Trophoblast cell (in vitro differentiated cells and primary cell): ENCODE data around the gene TRAF4.

Experiments used
- DNase-seq, 2 donors: peaks; one replicate each; pipeline ENCODE4 v3.0.0-alpha.2; 2016
- H2AFZ ChIP-seq: 2 replicates; pipeline ENCODE4 v1.6.1; 2013; ENCODE audit warnings: low read length, moderate library complexity, mild to moderate bottlenecking; ENCODE audit not compliant: insufficient read depth, poor library complexity
- H2AK5ac ChIP-seq: 2 replicates; pipeline ENCODE4 v1.6.1; 2013; ENCODE audit warnings: mild to moderate bottlenecking, low read length
- H2BK120ac ChIP-seq: 2 replicates; pipeline ENCODE4 v1.6.1; 2013; ENCODE audit warnings: low read length, mild to moderate bottlenecking, moderate library complexity; ENCODE audit not compliant: insufficient read depth, poor library complexity
- H2BK12ac ChIP-seq: 2 replicates; pipeline ENCODE4 v1.6.1; 2013; ENCODE audit warnings: mild to moderate bottlenecking, low read length, moderate library complexity
- H2BK5ac ChIP-seq: 2 replicates; pipeline ENCODE4 v1.6.1; 2013; ENCODE audit warnings: low read length, low read depth, moderate library complexity, mild to moderate bottlenecking; ENCODE audit not compliant: poor library complexity
- H3K14ac ChIP-seq: 2 replicates; pipeline ENCODE4 v1.6.1; 2013; ENCODE audit warnings: mild to moderate bottlenecking, low read length
- H3K18ac ChIP-seq: 2 replicates; pipeline ENCODE4 v1.6.1; 2013; ENCODE audit warnings: mild to moderate bottlenecking, low read length
- H3K23ac ChIP-seq: 2 replicates; pipeline ENCODE4 v1.6.1; 2013; ENCODE audit warnings: low read length
- H3K27ac ChIP-seq: 2 replicates; pipeline ENCODE4 v1.5.1; 2013; ENCODE audit warnings: low read depth, mild to moderate bottlenecking, inconsistent platforms, low read length, moderate library complexity
- H3K27me3 ChIP-seq: 2 replicates; pipeline ENCODE4 v1.6.1; 2013; ENCODE audit warnings: inconsistent platforms, mild to moderate bottlenecking, low read length, moderate library complexity; ENCODE audit not compliant: insufficient read depth
- H3K36me3 ChIP-seq, 2 experiments: 1 replicate in 1 of 2; 2 replicates in 1 of 2; pipeline ENCODE4 v1.6.1; 2013; ENCODE audit warnings: low read length in 2 of 2, mild to moderate bottlenecking in 2 of 2, moderate library complexity in 1 of 2; ENCODE audit not compliant: insufficient read depth in 2 of 2, control insufficient read depth in 1 of 2
- H3K4ac ChIP-seq: 2 replicates; pipeline ENCODE4 v1.6.1; 2013; ENCODE audit warnings: low read depth, mild to moderate bottlenecking, low read length, moderate library complexity
- H3K4me1 ChIP-seq, 2 experiments: 1 replicate in 1 of 2; 2 replicates in 1 of 2; pipeline ENCODE4 v1.6.1; 2013; ENCODE audit warnings: low read length in 2 of 2, mild to moderate bottlenecking in 2 of 2, moderate library complexity in 1 of 2; ENCODE audit not compliant: insufficient read depth in 2 of 2, control insufficient read depth in 1 of 2
- H3K4me2 ChIP-seq: 2 replicates; pipeline ENCODE4 v1.6.1; 2013; ENCODE audit warnings: inconsistent platforms, mild to moderate bottlenecking, low read length, moderate library complexity
- H3K4me3 ChIP-seq: 2 replicates; pipeline ENCODE4 v1.5.1; 2013; ENCODE audit warnings: mild to moderate bottlenecking, low read depth, low read length, inconsistent platforms
- H3K79me1 ChIP-seq: one replicate; pipeline ENCODE4 v1.6.1; 2013; ENCODE audit warnings: low read length
- H3K79me2 ChIP-seq: 2 replicates; pipeline ENCODE4 v1.6.1; 2013; ENCODE audit warnings: low read length, mild to moderate bottlenecking; ENCODE audit not compliant: control insufficient read depth, insufficient read depth, poor library complexity
- H3K9ac ChIP-seq: 2 replicates; pipeline ENCODE4 v1.6.1; 2013; ENCODE audit warnings: mild to moderate bottlenecking, low read length
- H3K9me3 ChIP-seq: 2 replicates; pipeline ENCODE4 v1.6.1; 2013; ENCODE audit warnings: low read depth, mild to moderate bottlenecking, control low read depth, inconsistent platforms, low read length; ENCODE audit not compliant: insufficient read depth
- H4K12ac ChIP-seq: 2 replicates; pipeline ENCODE4 v1.6.1; 2013; ENCODE audit warnings: low read depth, mild to moderate bottlenecking, low read length, moderate library complexity
- H4K8ac ChIP-seq: 2 replicates; pipeline ENCODE4 v1.6.1; 2013; ENCODE audit warnings: low read depth, mild to moderate bottlenecking, low read length, moderate library complexity
- H4K91ac ChIP-seq: one replicate; pipeline ENCODE4 v1.6.1; 2013; ENCODE audit warnings: low read depth, mild to moderate bottlenecking, low read length, moderate library complexity
- WGBS: extraction: QIAGEN DNeasy Blood & Tissue Kit; methylation state at CpG from one replicate; pipeline ENCODE4 v1.1.7; 2013; ENCODE audit warnings: missing lambda C conversion rate; ENCODE audit not compliant: insufficient read length, insufficient coverage; ENCODE audit errors: extremely low coverage; 5-methylcytosine and 5-hydroxymethylcytosine counted together

TRAF4 gene

DNA sequence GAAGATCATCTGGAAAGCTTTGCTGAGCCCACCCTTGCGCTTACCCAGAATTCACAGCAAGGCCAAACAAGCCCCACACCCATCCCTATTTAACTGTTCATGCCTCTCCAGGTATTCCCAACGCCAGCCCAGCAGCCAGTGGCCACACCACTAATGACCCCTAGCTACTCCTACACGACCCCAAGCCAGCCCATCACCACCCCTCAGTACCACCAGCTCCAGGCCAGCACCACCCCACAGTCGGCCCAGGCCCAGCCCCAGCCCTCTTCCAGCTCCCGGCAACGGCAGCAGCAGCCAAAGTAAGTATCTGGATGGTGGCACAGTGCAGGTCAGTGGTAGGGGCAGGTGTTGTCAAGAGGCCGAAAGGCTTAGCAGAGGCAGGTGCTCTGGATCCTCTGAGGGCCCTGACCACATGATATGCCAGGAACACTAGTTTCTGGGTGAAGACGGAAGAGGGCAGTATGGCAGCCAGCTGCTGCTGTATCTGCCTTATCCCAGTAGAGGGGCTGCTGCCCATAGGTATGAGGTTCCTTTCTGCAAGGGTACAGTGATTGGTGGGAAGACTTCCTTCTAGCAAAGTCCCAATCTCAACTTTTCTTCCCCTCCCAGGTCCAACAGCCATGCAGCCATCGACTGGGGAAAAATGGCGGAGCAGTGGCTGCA is 42.9 kb upstream of the TRAF4 start:
- Histone ChIP-seq H3K4me2 (no peak overlapping the region), H3K9ac (no peak overlapping the region), H4K12ac (no peak overlapping the region), H2BK12ac (no peak overlapping the region), H4K8ac (no peak overlapping the region), H3K4me3 (no peak overlapping the region), H3K79me1 (no peaks in the 10 kb centered on the region), H3K9me3 (peaks cover 2% of the 10 kb centered on the region), H3K23ac (no peak overlapping the region), H3K18ac (no peak overlapping the region), H3K79me2 (no peaks in the 10 kb centered on the region), H3K27ac (no peak overlapping the region), H3K27me3 (no peaks in the 10 kb centered on the region), H3K4ac (no peak overlapping the region), H2AFZ (no peak overlapping the region), H4K91ac (no peak overlapping the region), H2BK120ac (no peak overlapping the region), H2AK5ac (no peak overlapping the region), H3K36me3 (peaks cover 78 to 93% of the 10 kb centered on the region in 2 experiments), H3K4me1 (no peaks in the 10 kb centered on the region), H2BK5ac (no peak overlapping the region), H3K14ac (no peak overlapping the region)
- no peak for DNase-seq
- WGBS, result no CpG with 5 or more reads among the region's 10 CpGs

DNA sequence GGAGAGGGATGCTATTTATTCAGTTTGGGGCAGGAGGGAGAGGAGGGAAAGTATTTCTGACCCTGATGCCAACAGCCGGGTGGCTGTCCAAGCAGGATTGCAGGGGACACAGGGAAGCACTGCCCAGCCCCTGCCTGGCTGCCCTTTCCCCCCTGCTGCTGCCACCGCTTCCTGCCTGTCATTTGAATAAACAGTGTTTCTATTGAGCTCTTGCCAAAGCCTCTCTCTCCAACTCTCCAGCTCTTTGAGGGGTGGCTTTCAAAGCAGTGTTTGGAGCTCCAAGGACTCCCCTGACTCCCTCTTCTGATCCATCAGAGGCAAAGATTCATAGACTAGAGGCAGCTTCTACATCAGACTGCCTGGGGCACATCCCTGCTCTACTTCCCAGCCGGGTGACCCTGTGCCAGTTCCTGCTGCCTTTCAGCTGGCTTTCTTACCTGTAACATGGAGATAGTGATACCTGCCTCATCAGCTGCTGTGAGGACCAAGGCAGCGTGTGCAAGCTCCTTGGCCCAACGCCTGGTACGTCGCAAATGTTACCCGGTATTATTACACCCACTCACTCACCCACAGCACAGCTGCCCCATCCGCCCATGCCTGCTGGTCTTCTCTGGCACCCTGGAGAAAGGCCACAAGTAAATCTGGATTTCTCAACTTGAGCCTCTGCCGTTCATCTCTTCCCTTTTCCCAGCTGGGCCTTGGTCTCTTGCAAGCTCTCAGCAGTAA is 41.6 kb upstream of the TRAF4 start:
- H3K36me3 ChIP-seq, result peaks cover 71 to 86% of the 10 kb centered on the region in 2 experiments
- no peak overlapping the region for H2BK5ac ChIP-seq
- H3K9me3 ChIP-seq, result no peaks in the 10 kb centered on the region
- no CpG with 5 or more reads among the region's 10 CpGs for WGBS
- no peak for DNase-seq
- no peak overlapping the region for H4K91ac ChIP-seq
- no peaks in the 10 kb centered on the region for H3K79me2 ChIP-seq
- H4K8ac ChIP-seq, result no peak overlapping the region
- H3K4me3 ChIP-seq, result no peak overlapping the region
- H3K23ac ChIP-seq, result no peak overlapping the region
- H2BK12ac ChIP-seq, result no peak overlapping the region
- H3K18ac ChIP-seq, result no peak overlapping the region
- H3K4me2 ChIP-seq, result no peak overlapping the region
- H2AFZ ChIP-seq, result no peak overlapping the region
- H4K12ac ChIP-seq, result no peak overlapping the region
- no peaks in the 10 kb centered on the region for H3K27me3 ChIP-seq
- H3K79me1 ChIP-seq, result no peaks in the 10 kb centered on the region
- no peak overlapping the region for H3K9ac ChIP-seq
- no peaks in the 10 kb centered on the region for H3K4me1 ChIP-seq
- no peak overlapping the region for H3K14ac ChIP-seq
- H2AK5ac ChIP-seq, result no peak overlapping the region
- no peak overlapping the region for H3K4ac ChIP-seq
- H3K27ac ChIP-seq, result no peak overlapping the region
- H2BK120ac ChIP-seq, result no peak overlapping the region

DNA sequence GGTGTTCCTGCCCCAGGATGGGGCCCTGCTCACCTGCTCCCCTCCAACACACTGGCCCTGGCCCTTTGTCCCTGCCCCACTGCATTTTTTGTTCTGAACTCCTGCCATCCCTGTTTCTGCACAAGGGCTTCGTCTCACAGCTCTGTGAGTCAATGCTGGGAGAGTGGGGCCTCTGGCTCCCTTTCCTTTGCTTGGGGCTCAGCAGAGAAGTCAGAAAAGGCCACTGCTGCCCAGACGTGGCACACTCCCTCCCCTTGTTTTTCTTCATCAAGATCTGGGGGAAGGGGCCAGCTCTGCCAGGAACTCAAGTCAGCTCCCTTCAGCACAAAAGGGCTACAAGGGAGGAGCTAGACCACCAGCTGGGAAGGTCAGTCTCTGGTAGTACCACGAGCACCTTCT is 41.1 kb upstream of the TRAF4 start:
- H3K9ac ChIP-seq, result no peak overlapping the region
- H3K36me3 ChIP-seq, result peaks cover 67 to 81% of the 10 kb centered on the region in 2 experiments
- no peak overlapping the region for H2BK12ac ChIP-seq
- H3K79me2 ChIP-seq, result no peaks in the 10 kb centered on the region
- no peak overlapping the region for H3K27ac ChIP-seq
- H3K4ac ChIP-seq, result no peak overlapping the region
- no peaks in the 10 kb centered on the region for H3K27me3 ChIP-seq
- H2AK5ac ChIP-seq, result no peak overlapping the region
- no peak overlapping the region for H3K18ac ChIP-seq
- no peak overlapping the region for H4K91ac ChIP-seq
- no peaks in the 10 kb centered on the region for H3K9me3 ChIP-seq
- no peak overlapping the region for H2BK120ac ChIP-seq
- no peak overlapping the region for H3K14ac ChIP-seq
- no peak overlapping the region for H2BK5ac ChIP-seq
- H3K79me1 ChIP-seq, result no peaks in the 10 kb centered on the region
- no peaks in the 10 kb centered on the region for H3K4me1 ChIP-seq
- H3K23ac ChIP-seq, result no peak overlapping the region
- no peak overlapping the region for H2AFZ ChIP-seq
- H4K12ac ChIP-seq, result no peak overlapping the region
- no CpG with 5 or more reads among the region's 3 CpGs for WGBS
- no peak overlapping the region for H4K8ac ChIP-seq
- H3K4me3 ChIP-seq, result no peak overlapping the region
- H3K4me2 ChIP-seq, result no peak overlapping the region
- DNase-seq, result no peak

DNA sequence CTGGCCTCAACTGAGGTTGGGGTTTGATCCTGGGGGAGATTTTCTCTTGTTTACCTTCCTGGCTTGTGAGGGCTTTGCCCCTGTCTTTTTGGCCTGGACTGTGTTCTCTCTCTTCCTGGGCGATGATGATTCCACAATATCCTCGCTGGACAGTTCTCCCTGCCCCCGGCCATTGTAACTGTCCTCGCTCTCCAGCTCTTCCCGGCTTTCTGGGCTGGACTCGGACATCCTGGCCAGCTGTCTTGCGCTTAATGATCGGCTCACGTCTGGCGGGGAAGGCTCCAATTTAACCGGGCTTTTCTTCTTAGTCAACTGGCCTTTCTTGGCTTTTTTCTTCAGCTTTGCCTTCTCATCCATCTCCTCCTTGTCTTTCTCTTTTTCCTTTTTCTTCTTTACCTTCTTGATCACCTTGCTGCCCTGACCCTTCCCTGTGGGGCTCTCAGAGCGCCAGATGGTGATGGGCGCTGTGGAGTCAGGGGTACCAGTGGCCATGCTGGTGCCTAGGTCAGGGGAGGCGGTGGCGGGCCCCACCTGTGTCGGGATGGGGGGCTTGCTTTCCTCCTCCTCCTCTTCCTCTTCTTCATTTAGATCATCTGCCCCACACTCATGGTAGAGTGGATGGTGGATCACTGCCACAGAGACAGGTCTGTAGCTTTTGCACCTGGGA is 40.1 kb upstream of the TRAF4 start:
- H4K12ac ChIP-seq, result no peak overlapping the region
- no peak overlapping the region for H3K4me3 ChIP-seq
- no CpG with 5 or more reads among the region's 16 CpGs for WGBS
- H4K8ac ChIP-seq, result no peak overlapping the region
- H3K27ac ChIP-seq, result no peak overlapping the region
- H2BK5ac ChIP-seq, result no peak overlapping the region
- H3K23ac ChIP-seq, result no peak overlapping the region
- H3K79me2 ChIP-seq, result no peaks in the 10 kb centered on the region
- DNase-seq, result no peak
- no peak overlapping the region for H2BK120ac ChIP-seq
- no peaks in the 10 kb centered on the region for H3K27me3 ChIP-seq
- H2AK5ac ChIP-seq, result no peak overlapping the region
- no peak overlapping the region for H4K91ac ChIP-seq
- H2AFZ ChIP-seq, result no peak overlapping the region
- no peaks in the 10 kb centered on the region for H3K4me1 ChIP-seq
- no peak overlapping the region for H3K14ac ChIP-seq
- H3K79me1 ChIP-seq, result no peaks in the 10 kb centered on the region
- H3K36me3 ChIP-seq, result peaks cover 58 to 72% of the 10 kb centered on the region in 2 experiments
- H3K4ac ChIP-seq, result no peak overlapping the region
- no peak overlapping the region for H3K9ac ChIP-seq
- H3K18ac ChIP-seq, result no peak overlapping the region
- no peaks in the 10 kb centered on the region for H3K9me3 ChIP-seq
- H2BK12ac ChIP-seq, result no peak overlapping the region
- H3K4me2 ChIP-seq, result no peak overlapping the region
